ENCODE data around the gene PRG2.

The PRG2 gene

DNA sequence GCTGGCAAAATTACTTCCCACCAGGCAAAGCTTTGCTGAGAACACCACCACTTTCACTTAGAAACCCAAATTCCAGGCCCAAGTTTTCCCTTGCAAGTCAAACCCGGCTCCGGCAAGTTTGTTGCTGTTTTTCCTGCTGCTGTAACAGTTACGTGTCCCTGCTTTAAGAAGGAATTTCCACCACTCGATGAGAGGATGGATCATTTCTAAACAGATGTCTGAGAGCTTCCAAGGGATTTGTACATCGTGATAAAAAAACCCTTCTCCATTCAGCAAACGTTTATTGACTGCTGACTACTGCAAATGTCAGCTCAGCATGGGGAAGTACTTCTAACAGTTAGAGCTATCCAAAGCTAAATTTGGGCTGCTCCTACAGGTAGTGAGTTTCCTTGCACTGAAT lies 32.6 kb downstream of the PRG2 start:
- H3K27ac Mint-ChIP-seq: no peak overlapping the region
- peaks cover 7% of the 10 kb centered on the region for H3K27me3 Mint-ChIP-seq
- H3K4me1 Mint-ChIP-seq (ENCODE audit: low read depth): no peaks in the 10 kb centered on the region
- no peaks in the 10 kb centered on the region for H3K9me3 Mint-ChIP-seq (ENCODE audit: low read depth)
- no peak overlapping the region for H3K4me3 Mint-ChIP-seq
- H3K36me3 Mint-ChIP-seq: no peaks in the 10 kb centered on the region

DNA sequence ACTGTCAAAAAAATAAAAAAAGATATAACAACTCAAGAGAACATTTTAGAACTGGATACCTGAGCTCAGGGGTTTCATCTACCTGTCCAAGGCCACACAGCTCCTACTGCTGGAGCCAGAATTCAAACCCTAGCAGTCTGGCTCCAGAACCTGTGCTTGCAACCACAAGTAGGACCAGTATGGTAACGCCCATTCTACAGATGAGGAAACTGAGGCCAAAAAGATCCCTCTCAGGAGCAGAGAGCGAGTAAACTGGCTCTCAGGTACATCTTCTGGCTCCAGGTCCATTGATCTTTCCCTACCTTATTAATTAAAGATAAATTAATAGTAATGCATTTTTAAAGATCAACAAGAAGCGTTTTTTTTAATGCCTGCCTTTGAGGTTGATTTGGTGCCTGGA lies 33.1 kb downstream of the PRG2 start:
- no peaks in the 10 kb centered on the region for H3K36me3 Mint-ChIP-seq
- H3K27me3 Mint-ChIP-seq: peaks cover 7% of the 10 kb centered on the region
- H3K4me1 Mint-ChIP-seq (ENCODE audit: low read depth): no peaks in the 10 kb centered on the region
- H3K9me3 Mint-ChIP-seq (ENCODE audit: low read depth): no peaks in the 10 kb centered on the region
- no peak overlapping the region for H3K4me3 Mint-ChIP-seq
- no peak overlapping the region for H3K27ac Mint-ChIP-seq

DNA sequence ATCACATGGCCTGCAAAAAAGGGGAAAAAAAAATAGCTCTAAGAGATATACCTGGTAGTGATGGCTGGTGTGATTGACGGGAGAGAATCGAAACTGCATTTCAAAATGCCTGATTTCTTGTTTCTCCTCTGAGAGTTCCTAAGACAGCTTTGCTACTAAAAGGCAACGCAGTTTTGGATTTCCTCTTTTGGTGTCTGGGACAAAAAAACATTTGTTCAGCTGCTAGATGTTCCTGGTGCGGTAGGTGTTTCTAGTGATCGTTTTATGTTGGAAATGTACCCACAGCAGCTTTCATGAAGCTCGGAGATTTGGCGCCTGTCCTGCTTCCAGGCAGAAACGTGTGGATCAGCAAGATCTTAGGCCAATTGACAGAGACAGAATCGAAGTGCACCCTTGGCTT lies 34.2 kb downstream of the PRG2 start:
- H3K27ac Mint-ChIP-seq: no peak overlapping the region
- H3K4me3 Mint-ChIP-seq: no peak overlapping the region

DNA sequence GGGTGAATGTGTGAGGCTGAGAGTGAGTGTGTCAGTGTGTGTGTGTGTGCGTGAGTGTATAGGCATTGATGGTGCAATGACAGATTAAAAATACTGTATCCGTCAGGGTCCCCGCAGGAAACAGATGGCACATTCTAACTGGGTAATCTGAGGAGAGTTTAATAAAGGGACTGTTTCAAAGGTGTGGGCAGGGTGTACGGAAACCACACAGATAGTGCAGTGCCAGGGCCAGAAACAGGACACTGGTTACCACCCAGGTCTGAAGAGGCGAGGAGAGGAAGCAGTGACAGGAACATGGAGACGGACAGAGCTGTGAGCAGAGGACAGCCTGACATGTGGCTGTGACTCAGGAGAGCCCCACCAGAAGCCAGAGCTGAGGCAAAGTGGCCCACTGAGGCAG lies 35.8 kb downstream of the PRG2 start:
- no peak overlapping the region for H3K27ac Mint-ChIP-seq
- peaks cover 2% of the 10 kb centered on the region for H3K36me3 Mint-ChIP-seq
- peaks cover 2% of the 10 kb centered on the region for H3K4me1 Mint-ChIP-seq (ENCODE audit: low read depth)
- H3K27me3 Mint-ChIP-seq: peaks cover 9% of the 10 kb centered on the region
- H3K9me3 Mint-ChIP-seq (ENCODE audit: low read depth): no peaks in the 10 kb centered on the region
- H3K4me3 Mint-ChIP-seq: no peak overlapping the region

More for the DNA sequence above, 34.2 kb downstream of the PRG2 start:
- H3K4me1 Mint-ChIP-seq (ENCODE audit: low read depth): no peaks in the 10 kb centered on the region
- peaks cover 2% of the 10 kb centered on the region for H3K36me3 Mint-ChIP-seq
- H3K27me3 Mint-ChIP-seq: peaks cover 6% of the 10 kb centered on the region
- H3K9me3 Mint-ChIP-seq (ENCODE audit: low read depth): no peaks in the 10 kb centered on the region

DNA sequence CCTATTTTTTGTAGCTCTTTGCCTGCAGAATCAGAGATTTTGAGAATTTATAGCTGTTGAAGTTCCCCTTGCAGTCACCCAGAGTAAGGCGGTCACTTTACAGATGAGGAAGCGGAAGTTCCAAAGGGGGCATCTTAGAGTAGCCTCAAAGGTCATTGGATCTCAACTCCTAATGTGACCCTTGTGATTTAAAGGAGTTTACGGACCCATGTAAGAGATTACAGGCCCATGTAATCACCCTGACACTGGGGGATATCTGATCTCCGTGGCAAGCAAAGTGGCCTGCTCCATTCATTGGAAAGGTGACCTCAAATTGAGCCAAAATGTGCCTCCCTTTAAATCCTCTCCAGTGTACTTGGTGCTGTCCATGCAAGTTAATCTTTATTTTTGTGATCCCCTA lies 36.6 kb downstream of the PRG2 start:
- Mint-ChIP-seq H3K36me3 (peaks cover 2% of the 10 kb centered on the region), H3K4me1 (ENCODE audit: low read depth) (peaks cover 2% of the 10 kb centered on the region), H3K27ac (no peak overlapping the region), H3K9me3 (ENCODE audit: low read depth) (no peaks in the 10 kb centered on the region), H3K27me3 (peaks cover 9% of the 10 kb centered on the region), H3K4me3 (no peak overlapping the region)

DNA sequence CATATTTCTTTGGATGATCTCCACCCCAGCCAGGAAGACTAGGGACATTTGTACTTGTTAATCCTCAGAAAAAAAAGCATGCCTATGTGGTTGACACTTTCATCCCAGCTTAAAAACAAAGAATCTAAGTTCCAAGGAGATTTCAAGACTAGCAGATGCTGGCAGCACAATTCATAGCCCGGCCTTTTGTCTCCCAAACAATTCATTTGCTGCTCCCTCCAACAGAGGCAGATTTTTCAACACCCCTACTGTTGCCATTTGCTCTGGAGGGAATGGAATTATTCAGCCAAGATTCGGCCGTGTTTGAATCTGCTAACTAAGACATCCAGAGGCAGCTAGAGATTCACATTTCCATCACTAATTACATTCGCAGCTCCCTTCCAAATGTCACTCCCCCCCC lies 37.0 kb downstream of the PRG2 start:
- Mint-ChIP-seq H3K4me1 (ENCODE audit: low read depth) (peaks cover 2% of the 10 kb centered on the region), H3K27ac (no peak overlapping the region)

DNA sequence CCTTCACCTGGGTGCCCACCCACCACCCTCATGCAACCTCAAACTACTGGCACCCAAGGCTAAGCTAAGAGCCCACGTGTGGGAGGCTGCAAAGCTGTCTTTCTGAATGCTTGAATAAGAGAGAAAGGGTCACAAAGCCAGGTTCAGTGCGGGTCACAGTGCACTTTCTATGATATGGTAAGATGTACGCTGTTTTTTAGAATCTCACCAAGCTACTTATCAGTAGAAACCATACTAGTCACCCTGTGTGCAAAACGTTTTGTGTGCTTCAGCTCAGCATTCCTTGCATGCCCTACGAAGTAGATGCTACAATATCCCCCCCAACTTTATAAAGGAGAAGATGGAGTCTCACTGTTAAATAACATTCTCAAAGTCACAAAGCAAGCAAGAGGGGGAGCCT lies 37.4 kb downstream of the PRG2 start:
- H3K9me3 Mint-ChIP-seq (ENCODE audit: low read depth): no peaks in the 10 kb centered on the region
- no peak overlapping the region for H3K4me3 Mint-ChIP-seq
- H3K27me3 Mint-ChIP-seq: peaks cover 9% of the 10 kb centered on the region
- H3K27ac Mint-ChIP-seq: no peak overlapping the region
- peaks cover 2% of the 10 kb centered on the region for H3K36me3 Mint-ChIP-seq
- H3K4me1 Mint-ChIP-seq (ENCODE audit: low read depth): peaks cover 2% of the 10 kb centered on the region

More for the DNA sequence above, 37.0 kb downstream of the PRG2 start:
- H3K27me3 Mint-ChIP-seq: peaks cover 9% of the 10 kb centered on the region
- H3K9me3 Mint-ChIP-seq (ENCODE audit: low read depth): no peaks in the 10 kb centered on the region
- no peak overlapping the region for H3K4me3 Mint-ChIP-seq
- H3K36me3 Mint-ChIP-seq: peaks cover 2% of the 10 kb centered on the region

DNA sequence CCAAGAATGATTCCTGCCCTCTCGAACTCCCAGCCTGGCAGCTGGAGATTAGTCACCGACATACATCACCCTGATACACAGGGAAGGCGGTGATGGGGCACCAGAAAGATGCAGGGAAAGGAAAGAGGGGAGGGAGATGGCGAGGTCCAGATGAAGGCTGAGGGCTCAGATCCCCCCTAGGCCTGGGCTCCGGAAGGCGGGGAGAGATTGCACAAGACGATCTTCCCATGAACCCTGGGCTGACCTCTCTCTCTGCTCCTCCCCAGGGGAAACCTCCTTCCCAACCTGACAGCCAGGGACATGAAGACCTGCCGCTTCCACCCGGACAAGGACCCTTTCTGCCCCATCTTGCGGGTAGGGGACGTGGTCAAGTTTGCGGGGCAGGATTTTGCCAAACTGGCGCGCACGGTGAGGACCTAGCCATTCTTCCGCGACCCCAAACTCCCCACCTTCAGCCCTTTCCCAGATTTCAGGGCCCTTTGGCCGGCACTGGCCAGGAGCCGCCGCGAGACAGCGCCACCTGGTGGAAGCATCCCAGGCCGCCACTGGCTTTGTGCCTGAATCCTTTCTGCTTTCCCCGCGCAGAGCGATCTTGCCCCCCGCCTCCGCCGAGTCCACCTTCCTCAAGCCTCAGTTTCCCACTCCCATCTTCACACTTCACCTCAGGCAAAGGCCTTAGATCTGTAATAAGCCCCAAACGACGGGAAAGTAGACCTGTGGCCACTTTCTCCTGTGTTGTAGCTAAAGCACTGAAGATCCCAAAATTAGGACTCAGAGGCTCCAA lies 40.8 kb downstream of the PRG2 start:
- peaks cover 8% of the 10 kb centered on the region for H3K27me3 Mint-ChIP-seq
- no peaks in the 10 kb centered on the region for H3K9me3 Mint-ChIP-seq (ENCODE audit: low read depth)
- H3K27ac Mint-ChIP-seq: no peak overlapping the region
- peaks cover 2% of the 10 kb centered on the region for H3K36me3 Mint-ChIP-seq
- no peak overlapping the region for H3K4me3 Mint-ChIP-seq
- H3K4me1 Mint-ChIP-seq (ENCODE audit: low read depth): peaks cover 2% of the 10 kb centered on the region

DNA sequence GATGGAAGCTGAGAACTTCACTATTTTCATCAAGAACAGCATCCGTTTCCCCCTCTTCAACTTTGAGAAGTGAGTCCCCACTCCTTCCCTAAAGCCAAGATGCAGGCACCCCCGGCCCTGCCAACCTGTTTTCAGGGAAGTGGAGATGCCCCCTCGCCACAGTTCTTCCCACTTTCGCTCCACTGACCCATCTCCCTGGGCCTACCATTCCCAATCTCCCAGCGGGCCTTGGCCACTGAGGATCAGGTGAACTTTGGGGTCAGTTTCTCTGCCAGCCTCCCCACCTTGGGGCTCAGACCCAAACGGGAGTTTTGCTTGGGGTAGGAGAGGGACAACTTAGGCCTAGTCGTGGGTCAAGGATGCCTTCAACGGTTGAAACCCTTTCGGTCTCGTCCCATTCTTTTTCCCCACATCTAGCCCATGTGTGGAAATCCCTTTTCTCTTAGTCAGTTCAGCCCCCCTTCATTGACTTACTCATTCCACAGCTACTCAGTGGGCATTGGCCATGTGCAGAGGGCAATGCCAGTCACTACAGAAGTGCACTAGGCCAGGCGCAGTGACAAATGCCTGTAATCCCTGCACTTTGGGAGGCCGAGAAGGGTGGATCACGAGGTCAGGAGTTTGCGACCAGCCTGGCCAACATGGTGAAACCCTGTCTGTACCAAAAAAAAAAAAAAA lies 41.7 kb downstream of the PRG2 start:
- Mint-ChIP-seq H3K36me3 (peaks cover 2% of the 10 kb centered on the region), H3K27ac (no peak overlapping the region), H3K4me3 (no peak overlapping the region), H3K27me3 (peaks cover 5% of the 10 kb centered on the region), H3K4me1 (ENCODE audit: low read depth) (peaks cover 2% of the 10 kb centered on the region), H3K9me3 (ENCODE audit: low read depth) (no peaks in the 10 kb centered on the region)

DNA sequence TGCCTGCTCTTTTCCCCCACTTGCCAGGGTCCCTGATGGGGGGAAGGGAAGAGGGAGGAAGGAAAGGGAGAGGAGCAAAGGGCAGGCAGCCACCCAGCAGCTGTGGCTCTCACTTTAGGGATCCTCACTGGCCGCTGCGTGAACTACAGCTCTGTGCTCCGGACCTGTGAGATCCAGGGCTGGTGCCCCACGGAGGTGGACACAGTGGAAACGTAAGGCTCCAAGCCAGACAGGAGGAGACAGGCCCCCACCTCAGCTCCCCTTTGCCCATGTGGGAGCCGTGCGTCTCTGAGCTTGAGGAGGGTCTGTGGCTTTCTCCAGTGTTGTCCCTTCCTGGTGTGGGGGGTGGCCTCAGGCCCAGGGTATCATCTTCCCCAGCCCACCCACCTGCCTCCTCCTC lies 42.4 kb downstream of the PRG2 start:
- no peak overlapping the region for H3K27ac Mint-ChIP-seq

DNA sequence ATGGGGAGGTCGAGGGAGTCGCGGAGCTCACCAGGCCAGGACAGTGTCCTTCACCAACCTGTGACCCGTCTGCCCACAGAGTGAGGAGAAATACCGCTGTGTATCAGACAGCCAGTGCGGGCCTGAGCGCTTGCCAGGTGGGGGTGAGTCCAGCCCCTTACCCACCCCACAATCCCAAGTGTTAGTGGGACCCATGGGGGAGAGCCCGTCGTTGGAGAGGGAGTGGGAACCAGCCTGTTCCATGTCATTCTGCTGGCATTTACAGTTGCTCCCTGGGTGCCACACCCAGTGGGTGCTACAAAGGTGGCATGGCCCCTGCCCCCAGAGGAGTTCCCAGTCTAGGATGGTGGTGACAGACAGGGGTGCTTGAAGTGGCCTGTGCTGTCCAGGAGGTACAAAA lies 43.1 kb downstream of the PRG2 start:
- H3K27me3 Mint-ChIP-seq: peaks cover 5% of the 10 kb centered on the region
- H3K36me3 Mint-ChIP-seq: peaks cover 2% of the 10 kb centered on the region
- no peak overlapping the region for H3K27ac Mint-ChIP-seq
- no peaks in the 10 kb centered on the region for H3K9me3 Mint-ChIP-seq (ENCODE audit: low read depth)
- no peak overlapping the region for H3K4me3 Mint-ChIP-seq
- peaks cover 2% of the 10 kb centered on the region for H3K4me1 Mint-ChIP-seq (ENCODE audit: low read depth)

More for the DNA sequence above, 42.4 kb downstream of the PRG2 start:
- H3K9me3 Mint-ChIP-seq (ENCODE audit: low read depth): no peaks in the 10 kb centered on the region
- peaks cover 2% of the 10 kb centered on the region for H3K4me1 Mint-ChIP-seq (ENCODE audit: low read depth)
- no peak overlapping the region for H3K4me3 Mint-ChIP-seq
- peaks cover 2% of the 10 kb centered on the region for H3K36me3 Mint-ChIP-seq
- peaks cover 5% of the 10 kb centered on the region for H3K27me3 Mint-ChIP-seq

DNA sequence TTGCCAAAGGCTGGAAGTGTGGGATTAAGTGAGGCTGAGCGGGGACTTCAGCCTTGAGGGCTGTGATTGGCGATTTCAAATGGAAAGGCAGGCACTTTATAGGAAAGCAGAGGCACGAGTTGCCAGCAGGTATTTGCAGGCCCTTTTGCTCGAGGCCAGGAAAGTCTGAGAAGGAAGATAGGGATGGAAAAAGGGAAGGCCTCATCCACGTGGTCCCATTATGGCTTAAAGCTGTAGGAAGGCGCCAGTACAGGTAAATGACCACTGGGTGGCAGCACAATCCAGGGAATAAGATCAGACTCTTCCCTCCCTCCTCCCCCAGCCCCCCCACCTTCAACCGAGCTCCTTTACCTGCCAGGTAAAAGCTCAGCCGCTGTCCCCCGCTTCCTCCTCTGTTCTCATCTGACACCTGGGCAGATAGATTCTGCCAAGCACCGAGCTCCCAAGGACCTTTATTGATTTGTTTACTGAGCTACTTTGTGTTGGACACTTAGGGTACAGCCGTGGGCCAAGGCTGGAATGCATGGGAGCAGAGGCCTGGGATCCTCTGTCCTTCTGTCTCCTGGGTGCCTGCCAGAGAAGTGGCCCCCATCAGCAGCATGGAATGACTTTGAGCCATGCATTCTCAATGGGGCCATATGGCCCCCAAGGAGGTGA lies 44.8 kb downstream of the PRG2 start:
- peaks cover 3% of the 10 kb centered on the region for H3K27me3 Mint-ChIP-seq
- H3K9me3 Mint-ChIP-seq (ENCODE audit: low read depth): no peaks in the 10 kb centered on the region
- peaks cover 2% of the 10 kb centered on the region for H3K4me1 Mint-ChIP-seq (ENCODE audit: low read depth)
- H3K27ac Mint-ChIP-seq: no peak overlapping the region
- H3K4me3 Mint-ChIP-seq: no peak overlapping the region
- no peaks in the 10 kb centered on the region for H3K36me3 Mint-ChIP-seq

DNA sequence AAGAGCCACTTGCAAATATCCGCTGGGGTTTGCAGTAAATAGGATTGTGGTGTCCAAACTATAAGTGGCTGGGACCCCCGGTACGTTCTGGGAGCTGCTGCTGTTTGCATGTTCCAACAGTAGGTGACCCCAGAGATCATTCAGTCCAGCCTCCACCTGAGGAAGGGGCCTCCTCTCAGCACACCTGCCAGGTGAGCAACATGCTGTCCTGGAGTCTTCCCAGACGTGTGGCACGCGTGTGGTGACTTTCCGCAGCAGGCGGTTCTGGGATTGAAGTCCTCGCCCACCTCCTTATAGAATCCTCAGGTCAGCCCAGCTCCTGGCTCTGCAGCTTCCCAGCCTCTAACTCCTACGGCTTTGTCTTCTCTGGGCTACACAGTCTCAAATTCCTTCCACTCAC lies 45.6 kb downstream of the PRG2 start:
- Mint-ChIP-seq H3K27ac (no peak overlapping the region), H3K27me3 (peaks cover 2% of the 10 kb centered on the region), H3K4me3 (no peak overlapping the region), H3K36me3 (no peaks in the 10 kb centered on the region), H3K9me3 (ENCODE audit: low read depth) (no peaks in the 10 kb centered on the region), H3K4me1 (ENCODE audit: low read depth) (no peaks in the 10 kb centered on the region)

DNA sequence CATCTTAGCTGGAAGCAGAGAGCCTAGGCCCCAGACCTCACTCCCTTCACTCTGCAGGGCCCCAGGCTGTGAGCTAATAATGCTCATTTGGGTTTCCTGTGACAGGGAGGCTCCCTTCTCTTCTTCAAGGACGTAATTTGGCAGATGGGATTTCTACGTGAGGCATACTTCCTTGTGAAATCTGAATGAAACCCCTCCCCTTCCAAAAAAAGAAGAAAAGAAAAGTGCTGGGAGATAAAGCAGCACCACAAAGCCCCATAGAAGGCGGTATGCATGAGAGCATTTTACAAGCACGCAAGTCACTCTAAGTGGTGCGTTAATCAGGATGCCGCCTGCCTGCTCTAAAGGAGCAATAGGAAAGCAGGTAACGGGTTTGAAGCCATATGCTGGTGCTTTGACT lies 46.6 kb downstream of the PRG2 start:
- H3K4me3 Mint-ChIP-seq: no peak overlapping the region
- no peak overlapping the region for H3K27ac Mint-ChIP-seq
- no peaks in the 10 kb centered on the region for H3K4me1 Mint-ChIP-seq (ENCODE audit: low read depth)
- H3K36me3 Mint-ChIP-seq: no peaks in the 10 kb centered on the region
- H3K27me3 Mint-ChIP-seq: peaks cover 2% of the 10 kb centered on the region
- no peaks in the 10 kb centered on the region for H3K9me3 Mint-ChIP-seq (ENCODE audit: low read depth)

DNA sequence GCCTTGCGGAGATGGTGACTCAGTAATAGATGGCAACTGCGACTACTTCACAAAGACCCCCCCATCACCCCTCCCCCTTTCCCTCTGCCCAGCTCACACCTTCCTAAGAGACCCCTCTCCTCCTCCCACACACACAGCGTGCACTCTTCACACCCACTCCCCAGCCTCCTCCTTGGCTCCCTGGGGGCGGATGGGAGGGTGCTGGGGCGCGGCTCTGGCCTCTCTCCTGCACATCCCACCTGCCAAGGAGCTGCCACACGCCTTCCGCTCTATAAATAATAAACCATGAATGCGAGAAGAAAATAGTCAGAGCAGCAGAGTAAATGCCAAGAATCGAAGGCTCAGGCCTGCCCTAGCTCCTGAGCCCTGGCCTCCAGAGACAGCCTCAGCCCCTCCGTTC lies 47.7 kb downstream of the PRG2 start:
- H3K27ac Mint-ChIP-seq: no peak overlapping the region
- no peaks in the 10 kb centered on the region for H3K4me1 Mint-ChIP-seq (ENCODE audit: low read depth)
- peaks cover 2% of the 10 kb centered on the region for H3K27me3 Mint-ChIP-seq
- no peak overlapping the region for H3K4me3 Mint-ChIP-seq
- no peaks in the 10 kb centered on the region for H3K9me3 Mint-ChIP-seq (ENCODE audit: low read depth)
- no peaks in the 10 kb centered on the region for H3K36me3 Mint-ChIP-seq

Measured in activated naive CD8-positive, alpha-beta T cell (primary cell).